NCI-H748 treated with DMSO at 0.1 percent for 48 hours (cell line): ENCODE data around the gene PSTPIP1.

Source experiments
- DNase-seq: peaks from one replicate; lab custom pipeline; 2025; lab: John Stamatoyannopoulos, UW

PSTPIP1 gene

GRCh38 chr15:77070180-77070494 lies 75.2 kb downstream of the PSTPIP1 start:
- DNase-seq: no peak

- peak; percentile 68 for DNase-seq
Observed at GRCh38 chr15:77070495-77071304, 75.8 kb downstream of the PSTPIP1 start, which contains the start of gene TSPAN3. Gene TSPAN3, minus strand, starts transcription at chr15:77071109. Its CDS starts 155 bp downstream, at chr15:77070954.

- DNase-seq: no peak
Observed at GRCh38 chr15:77071305-77072223, 76.6 kb downstream of the PSTPIP1 start.

- DNase-seq: no peak
Observed at GRCh38 chr15:77074350-77074749, 79.4 kb downstream of the PSTPIP1 start.

GRCh38 chr15:77075528-77075927 lies 80.6 kb downstream of the PSTPIP1 start:
- DNase-seq: no peak

- no peak for DNase-seq
Observed at GRCh38 chr15:77076323-77076915, 81.5 kb downstream of the PSTPIP1 start.

GRCh38 chr15:77081971-77082370 lies 87.0 kb downstream of the PSTPIP1 start:
- no peak for DNase-seq

GRCh38 chr15:77083381-77084160 lies 88.6 kb downstream of the PSTPIP1 start:
- peak; percentile 65 for DNase-seq

- DNase-seq: no peak
Observed at GRCh38 chr15:77084436-77084835, 89.5 kb downstream of the PSTPIP1 start.

GRCh38 chr15:77085297-77085696 lies 90.4 kb downstream of the PSTPIP1 start:
- no peak for DNase-seq
